Stimulated activated CD8-positive, alpha-beta memory T cell treated with anti-CD3 and anti-CD28 coated beads, Interleukin-15, amount 100 ng/mL, for 48 hours (primary cell): ENCODE measurements around the gene PRIM2.
"Not testable (repeated sequence)": the region's sequence is repeated elsewhere in the genome, so short reads cannot be mapped to it uniquely, and the experiment has no call there.

Source experiments
- DNase-seq, 2 donors: peaks; one replicate each; pipeline ENCODE4 v3.0.0-alpha.2; 2020; ENCODE audit warnings: low read depth in 2 of 2

Gene PRIM2

GRCh38 chr6:57362340-57362739, 44.9 kb downstream of the PRIM2 start:
- DNase-seq, result not testable (repeated sequence)

DNA sequence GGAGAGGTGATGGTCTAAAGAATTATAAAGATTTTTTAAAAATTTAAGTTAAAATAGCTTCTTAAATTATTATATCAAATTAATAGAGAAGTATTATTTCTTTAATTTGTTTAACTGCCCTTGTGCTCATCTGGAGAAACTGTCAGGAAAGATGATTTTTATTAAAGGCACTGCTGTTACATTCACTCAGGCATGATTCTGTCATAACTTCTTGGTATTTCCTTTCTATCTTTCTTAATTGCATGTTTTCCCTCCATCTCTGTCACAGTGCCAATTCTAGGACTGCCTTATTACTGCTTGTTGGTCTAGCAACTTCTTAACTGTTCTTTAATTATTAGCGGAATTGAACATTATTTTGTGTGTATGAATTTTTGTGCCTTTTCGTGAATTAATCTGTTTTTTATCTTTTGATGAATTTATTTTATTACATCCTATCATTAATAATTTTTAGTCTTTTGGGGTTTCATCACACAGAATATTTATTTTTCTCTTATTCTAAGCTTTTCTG, 47.7 kb downstream of the PRIM2 start:
- DNase-seq, result not testable (repeated sequence)

GRCh38 chr6:57368965-57369731, 51.7 kb downstream of the PRIM2 start:
- not testable (repeated sequence) for DNase-seq

- DNase-seq, result not testable (repeated sequence)
Measured at GRCh38 chr6:57371779-57372178, 54.3 kb downstream of the PRIM2 start.

GRCh38 chr6:57374764-57375163, 57.3 kb downstream of the PRIM2 start:
- DNase-seq, result not testable (repeated sequence)

GRCh38 chr6:57376083-57376482, 58.7 kb downstream of the PRIM2 start:
- DNase-seq, result not testable (repeated sequence)

- DNase-seq, result not testable (repeated sequence)
Measured at GRCh38 chr6:57389038-57389592, 71.7 kb downstream of the PRIM2 start.

DNA sequence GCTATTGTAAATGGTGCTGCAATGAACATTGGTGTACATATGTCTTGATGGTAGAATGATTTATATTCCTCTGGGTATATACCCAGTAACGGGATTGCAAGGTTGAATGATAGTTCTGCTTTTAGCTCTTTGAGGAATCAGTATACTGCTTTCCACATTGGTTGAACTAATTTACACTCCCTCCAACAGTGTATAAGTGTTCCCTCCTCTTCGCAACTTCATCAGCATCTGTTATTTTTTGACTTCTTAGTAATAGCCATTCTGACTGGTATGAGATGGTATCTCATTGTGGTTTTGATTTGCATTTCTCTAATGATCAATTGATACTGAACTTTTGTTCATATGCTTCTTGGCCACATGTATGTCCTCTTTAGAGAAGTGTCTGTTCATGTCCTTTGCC, 73.4 kb downstream of the PRIM2 start:
- not testable (repeated sequence) for DNase-seq

DNA sequence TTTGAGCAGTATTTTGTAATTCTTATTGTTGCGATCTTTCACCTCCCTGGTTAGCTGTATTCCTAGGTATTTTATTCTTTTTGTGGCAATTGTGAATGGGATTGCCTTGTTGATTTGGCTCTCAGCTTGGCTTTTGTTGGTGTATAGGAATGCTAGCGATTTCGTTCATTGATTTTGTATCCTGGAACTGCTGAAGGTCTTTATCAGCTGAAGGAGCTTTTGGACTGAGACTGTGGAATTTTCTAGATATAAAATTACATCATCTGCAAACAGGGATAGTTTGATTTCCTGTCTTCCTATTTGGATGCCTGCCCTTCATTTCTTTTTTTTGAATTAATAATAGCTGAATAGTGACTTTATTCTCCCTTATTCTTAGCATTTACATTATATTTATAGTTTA, 74.6 kb downstream of the PRIM2 start:
- DNase-seq, result not testable (repeated sequence)

GRCh38 chr6:57419341-57419740, 101.9 kb downstream of the PRIM2 start:
- not testable (repeated sequence) for DNase-seq

- no peak for DNase-seq
Measured at GRCh38 chr6:57421503-57421902, 104.1 kb downstream of the PRIM2 start.

- no peak for DNase-seq
Measured at GRCh38 chr6:57423468-57423867, 106.0 kb downstream of the PRIM2 start.

DNA sequence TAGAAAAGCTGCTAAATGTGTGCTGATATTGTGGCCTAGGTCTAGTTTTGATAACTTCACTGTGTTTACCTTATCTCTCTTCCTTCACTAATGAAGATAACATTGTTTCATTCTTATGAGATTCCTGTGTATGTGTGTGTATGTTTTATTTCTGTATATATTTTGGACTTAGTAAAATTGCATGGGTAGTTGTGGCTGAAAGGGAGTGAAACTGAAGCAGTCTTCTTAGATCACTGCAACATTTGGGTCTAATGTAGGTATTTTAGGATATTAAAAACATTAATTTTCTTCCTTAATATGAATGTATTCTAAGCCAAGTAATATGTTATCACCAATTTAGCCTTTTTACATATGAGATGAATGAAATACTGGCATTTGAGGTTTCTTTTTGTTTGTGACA, 114.3 kb downstream of the PRIM2 start:
- DNase-seq, result not testable (repeated sequence)

GRCh38 chr6:57432157-57432556, 114.7 kb downstream of the PRIM2 start:
- DNase-seq, result no peak

GRCh38 chr6:57432919-57433684, 115.7 kb downstream of the PRIM2 start:
- DNase-seq, result no peak

DNA sequence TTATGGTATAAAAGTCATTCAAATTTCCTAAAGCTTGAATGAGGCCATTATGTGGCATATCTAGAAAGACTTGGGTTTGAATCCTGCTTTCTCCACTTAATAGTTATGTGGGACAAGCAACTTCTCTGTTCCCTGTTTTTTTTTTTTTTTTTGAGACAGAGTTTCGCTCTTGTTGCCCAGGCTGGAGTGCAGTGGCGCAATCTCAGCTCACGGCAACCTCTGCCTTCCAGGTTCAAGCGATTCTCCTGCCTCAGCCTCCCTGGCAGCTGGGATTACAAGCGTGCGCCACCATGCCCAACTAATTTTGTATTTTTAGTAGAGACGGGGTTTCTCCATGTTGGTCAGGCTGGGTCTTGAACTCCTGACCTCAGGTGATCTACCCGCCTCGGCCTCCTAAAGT, 116.4 kb downstream of the PRIM2 start:
- DNase-seq, result not testable (repeated sequence)

DNA sequence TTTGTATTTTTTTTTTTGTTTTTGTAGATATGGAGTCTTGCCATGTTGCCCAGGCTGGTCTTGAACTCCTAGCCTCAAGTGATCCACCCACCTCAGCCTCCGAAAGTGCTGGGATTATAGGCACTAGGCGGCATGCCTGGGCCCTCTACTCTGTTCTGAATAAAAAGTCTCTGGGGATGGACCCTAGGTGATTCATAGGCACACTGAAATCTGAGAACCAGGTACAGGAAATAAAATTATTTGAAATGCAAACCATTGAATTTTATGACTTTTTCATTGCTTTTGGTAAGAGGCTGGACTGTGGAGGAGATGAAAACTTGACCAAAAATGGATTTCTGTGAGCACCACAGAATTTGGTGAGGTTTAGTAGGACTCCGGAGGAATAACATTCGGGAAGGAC, 117.5 kb downstream of the PRIM2 start:
- no peak for DNase-seq

GRCh38 chr6:57435475-57436160, 118.2 kb downstream of the PRIM2 start:
- no peak for DNase-seq

DNA sequence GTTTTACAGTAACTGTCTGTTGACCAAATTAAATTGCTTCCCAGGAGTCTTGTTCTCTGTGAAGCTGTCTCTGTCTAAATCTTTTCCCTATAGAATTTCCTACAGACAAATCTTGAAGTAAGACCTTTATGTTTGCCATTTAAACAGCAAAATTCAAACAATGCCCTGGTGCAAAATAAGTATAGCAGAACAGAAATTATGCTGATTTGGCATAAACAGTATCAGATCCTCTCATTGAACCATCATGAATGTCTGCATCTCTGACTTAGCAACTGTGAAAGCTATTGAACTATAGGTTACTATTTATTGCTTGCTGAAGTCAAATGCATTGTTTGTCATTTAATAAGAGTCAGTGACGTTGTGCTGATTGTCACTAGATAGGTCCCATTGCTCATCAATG, 123.3 kb downstream of the PRIM2 start:
- DNase-seq, result not testable (repeated sequence)

DNA sequence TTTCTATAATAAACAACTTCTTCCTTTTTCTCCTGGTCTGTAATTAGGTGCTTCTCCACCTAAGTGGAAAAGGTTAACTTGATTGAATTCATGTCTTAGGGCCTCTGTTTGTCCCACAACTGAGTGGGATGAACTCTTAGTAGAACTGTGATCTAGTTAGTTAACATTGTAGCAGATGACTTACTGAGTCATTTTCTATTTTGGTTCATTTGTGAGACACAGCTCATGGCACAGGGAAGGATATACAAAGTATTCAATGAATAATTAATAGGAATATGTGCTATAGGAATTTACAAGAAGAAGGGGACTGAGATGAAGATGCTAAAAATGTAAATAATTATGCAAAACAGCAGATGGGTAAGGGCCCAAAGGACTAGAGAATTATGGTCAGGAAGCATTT, 124.7 kb downstream of the PRIM2 start:
- DNase-seq, result not testable (repeated sequence)

DNA sequence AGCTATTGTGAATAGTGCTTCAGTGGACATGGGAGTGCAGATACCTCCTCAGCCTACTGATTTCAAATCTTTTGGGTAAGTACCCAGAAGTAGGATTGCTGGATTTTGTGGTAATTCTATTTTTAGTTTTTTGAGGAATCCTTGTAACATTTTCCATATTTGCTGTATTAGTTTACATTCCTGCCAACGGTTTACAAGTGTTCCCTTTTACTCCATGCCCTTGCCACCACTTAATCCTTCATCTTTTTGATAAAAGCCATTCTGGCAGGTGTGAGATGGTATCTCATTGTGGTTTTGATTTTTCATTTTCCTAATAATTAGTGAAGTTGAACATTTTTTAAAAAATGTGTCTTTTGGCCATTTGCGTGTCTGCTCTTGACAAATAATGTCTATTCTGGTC, 125.8 kb downstream of the PRIM2 start:
- not testable (repeated sequence) for DNase-seq

- DNase-seq, result not testable (repeated sequence)
Measured at GRCh38 chr6:57444787-57445186, 127.4 kb downstream of the PRIM2 start.
